Measurements from ENCODE around the gene KLHL29. TPM values are rescaled to one million over a fixed set of nuclear protein-coding genes. Genes with fewer than 3 reads are reported as not detected.
A peak's percentile ranks its signal among the peaks of the same experiment; 100 is the strongest.

KLHL29 gene
- total RNA-seq, 1 donor from 2014 or later, result 16.3 TPM

DNA sequence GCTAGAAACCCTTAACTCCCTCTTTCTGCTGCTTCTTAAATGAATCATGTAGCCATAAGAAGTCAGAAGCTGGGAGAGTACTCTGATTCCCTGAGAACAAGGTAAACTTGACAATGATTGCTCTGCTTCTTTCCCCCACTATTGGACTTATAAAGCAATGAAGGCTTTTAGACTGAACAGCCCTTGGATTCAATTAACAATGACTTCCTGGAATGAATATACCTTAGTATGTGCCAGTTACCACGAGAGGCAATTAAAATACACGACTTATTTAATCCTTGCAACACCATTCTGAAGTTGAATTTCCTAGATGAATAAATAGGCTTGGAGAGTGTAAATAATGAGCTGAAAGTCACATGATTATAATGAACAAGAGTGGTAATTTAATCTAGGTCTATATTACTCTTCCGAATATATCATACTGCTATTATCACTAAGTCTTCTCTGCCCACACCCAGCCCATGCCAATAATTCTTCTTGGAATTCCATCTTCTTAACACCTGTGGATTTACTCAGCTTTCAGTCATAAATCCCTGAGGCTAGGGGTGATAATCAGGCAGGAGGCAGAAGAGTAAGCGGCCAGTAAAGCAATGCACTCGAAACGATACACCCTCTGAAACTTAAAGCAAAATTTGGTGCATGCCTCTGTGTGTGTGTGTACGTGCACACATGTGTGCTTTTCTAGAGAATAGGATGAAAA, 371.8 kb downstream of the KLHL29 start:
- no peak overlapping the region for H3K27ac ChIP-seq
- no peak overlapping the region for H3K4me3 ChIP-seq
- no peak for DNase-seq (ENCODE audit: low spot score in 2 of 2)
- TF ChIP-seq, protein P1, sequence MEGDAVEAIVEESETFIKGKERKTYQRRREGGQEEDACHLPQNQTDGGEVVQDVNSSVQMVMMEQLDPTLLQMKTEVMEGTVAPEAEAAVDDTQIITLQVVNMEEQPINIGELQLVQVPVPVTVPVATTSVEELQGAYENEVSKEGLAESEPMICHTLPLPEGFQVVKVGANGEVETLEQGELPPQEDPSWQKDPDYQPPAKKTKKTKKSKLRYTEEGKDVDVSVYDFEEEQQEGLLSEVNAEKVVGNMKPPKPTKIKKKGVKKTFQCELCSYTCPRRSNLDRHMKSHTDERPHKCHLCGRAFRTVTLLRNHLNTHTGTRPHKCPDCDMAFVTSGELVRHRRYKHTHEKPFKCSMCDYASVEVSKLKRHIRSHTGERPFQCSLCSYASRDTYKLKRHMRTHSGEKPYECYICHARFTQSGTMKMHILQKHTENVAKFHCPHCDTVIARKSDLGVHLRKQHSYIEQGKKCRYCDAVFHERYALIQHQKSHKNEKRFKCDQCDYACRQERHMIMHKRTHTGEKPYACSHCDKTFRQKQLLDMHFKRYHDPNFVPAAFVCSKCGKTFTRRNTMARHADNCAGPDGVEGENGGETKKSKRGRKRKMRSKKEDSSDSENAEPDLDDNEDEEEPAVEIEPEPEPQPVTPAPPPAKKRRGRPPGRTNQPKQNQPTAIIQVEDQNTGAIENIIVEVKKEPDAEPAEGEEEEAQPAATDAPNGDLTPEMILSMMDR (IDR thresholded peaks at IDR 0.05), result no peak
- no peaks in the 10 kb centered on the region for H3K27me3 ChIP-seq
- H3K36me3 ChIP-seq, result peaks cover 0 to 30% of the 10 kb centered on the region in 2 donors
- H3K9me3 ChIP-seq, result no peaks in the 10 kb centered on the region
- H3K4me1 ChIP-seq, result no peaks in the 10 kb centered on the region
- intact Hi-C loops (cut with DNase I), result loop anchor here (10.0 kb wide), 1 partner anchor 372 kb away; the partner anchor contains the start of gene KLHL29

- peaks cover 0 to 27% of the 10 kb centered on the region in 2 donors for H3K36me3 ChIP-seq
- H3K27me3 ChIP-seq, result no peaks in the 10 kb centered on the region
- no peak overlapping the region for H3K4me3 ChIP-seq
- no peak overlapping the region for H3K27ac ChIP-seq
- H3K4me1 ChIP-seq, result no peaks in the 10 kb centered on the region
- no peaks in the 10 kb centered on the region for H3K9me3 ChIP-seq
- DNase-seq (ENCODE audit: low spot score in 2 of 2), result peak in 1 of 2 donors; percentile 64
- TF ChIP-seq, protein P1 (IDR thresholded peaks at IDR 0.05), result no peak
- intact Hi-C loops (cut with DNase I), result loop anchor here (10.0 kb wide), 1 partner anchor 373 kb away; the partner anchor contains the start of gene KLHL29
These were observed 372.9 kb downstream of the KLHL29 start for GRCh38 chr2:23757686-23758433.
